NOMO-1 (cell line): ENCODE results near the gene TRPM6.

ENCODE experiments used
- DNase-seq, 2 experiments: peaks; one replicate each; lab custom pipeline; 2025; ENCODE audit not compliant: unreplicated experiment in 2 of 2; lab: John Stamatoyannopoulos, UW

Gene TRPM6

DNA sequence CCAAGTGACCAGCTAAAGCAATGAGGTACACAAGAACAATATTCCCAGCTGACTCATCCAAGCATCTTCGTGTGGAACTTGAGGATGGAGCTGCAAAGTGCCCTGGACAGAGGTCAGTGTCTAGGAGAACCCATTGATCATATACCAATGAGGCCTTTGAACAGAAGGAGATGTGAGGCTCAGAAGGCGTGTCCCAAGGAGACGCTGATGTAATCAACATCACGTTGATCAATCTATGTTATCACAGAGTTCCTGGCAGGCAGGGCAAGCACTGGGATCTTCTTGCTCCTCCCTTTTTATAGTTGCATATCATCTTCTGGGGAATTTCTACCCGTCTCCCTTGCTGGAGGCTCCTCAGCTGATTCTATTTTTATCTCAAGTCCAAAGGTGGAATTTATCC lies 163.4 kb downstream of the TRPM6 start:
- DNase-seq = no peak

DNA sequence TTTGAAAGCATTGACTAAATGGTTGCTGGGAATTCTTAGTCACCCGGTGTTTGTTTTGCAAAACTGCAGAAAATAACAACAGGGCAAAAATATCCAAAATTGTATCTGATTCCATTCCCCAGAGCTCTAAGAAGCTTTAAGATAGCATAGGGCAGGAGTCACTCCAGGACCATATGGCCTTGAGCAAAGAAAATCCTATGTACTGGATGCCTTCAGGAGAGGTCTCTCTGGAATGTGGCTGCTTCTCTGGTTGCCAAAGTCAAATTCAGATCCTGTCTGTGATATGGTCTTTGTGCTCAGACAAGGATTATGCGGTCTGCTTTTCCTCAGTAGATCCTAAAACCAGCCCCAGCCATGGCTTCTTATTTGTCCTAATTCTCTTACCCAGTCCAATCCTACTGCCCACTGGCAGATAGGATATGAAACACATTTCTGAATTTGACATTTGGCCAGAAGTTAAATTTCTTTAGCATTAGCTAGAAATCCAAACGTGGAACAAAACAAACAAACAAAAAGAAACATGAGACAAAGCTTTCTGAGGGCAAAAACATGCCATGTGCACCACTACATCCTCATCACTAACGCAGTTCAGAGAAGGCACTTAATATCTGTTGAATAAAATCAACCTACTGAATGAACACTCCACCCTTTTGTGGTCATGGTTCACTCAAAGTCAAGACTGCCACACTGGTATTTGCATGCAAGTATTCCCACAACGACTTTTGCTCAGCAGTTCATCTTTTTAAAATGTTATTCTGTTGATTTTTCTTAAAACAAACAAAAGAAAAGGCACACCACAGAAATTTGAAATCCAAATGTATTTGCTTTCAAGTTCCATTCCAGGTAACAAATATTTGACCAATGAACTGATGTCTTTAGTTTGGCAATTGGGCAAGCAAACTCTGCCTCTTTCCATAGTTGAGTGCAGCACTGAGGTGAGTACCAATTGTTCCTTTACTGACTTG lies 165.7 kb downstream of the TRPM6 start:
- DNase-seq = no peak

DNA sequence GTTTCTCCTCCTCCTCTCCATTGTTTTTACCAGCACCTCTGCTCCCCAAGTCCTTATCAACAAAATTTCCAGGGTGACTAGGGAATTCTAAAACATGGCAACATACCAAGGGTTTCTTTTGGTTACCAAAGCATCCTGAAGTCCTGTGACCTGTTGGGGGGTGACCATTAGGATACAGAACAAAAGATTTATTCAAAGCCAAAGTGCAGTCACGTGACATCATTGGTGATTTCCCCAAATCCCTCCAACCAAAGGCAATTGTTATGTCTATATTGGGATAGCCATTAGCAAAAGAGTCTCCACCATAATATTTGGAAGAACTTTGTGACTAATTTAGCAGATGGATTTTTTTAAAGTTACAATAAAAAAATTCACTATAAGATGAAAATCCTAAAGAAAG lies 168.4 kb downstream of the TRPM6 start:
- DNase-seq = no peak

DNA sequence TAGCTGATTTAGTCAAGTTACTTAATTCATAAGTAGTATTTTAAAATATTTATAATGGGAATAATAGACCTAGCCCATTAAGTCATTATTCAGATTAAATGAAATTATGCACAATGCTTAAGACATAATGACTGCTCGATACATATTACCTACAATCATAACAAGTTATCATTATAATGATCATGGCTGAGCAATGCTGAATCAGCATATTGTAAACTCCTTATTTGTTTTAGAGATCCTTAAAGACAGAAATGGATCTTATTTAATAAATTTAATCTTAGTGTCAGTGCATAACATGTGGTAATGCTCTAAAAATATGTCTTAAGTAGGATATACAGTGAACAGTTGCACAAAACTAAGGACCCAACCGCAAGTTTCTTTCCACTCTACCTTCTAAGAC lies 169.0 kb downstream of the TRPM6 start:
- DNase-seq = no peak

DNA sequence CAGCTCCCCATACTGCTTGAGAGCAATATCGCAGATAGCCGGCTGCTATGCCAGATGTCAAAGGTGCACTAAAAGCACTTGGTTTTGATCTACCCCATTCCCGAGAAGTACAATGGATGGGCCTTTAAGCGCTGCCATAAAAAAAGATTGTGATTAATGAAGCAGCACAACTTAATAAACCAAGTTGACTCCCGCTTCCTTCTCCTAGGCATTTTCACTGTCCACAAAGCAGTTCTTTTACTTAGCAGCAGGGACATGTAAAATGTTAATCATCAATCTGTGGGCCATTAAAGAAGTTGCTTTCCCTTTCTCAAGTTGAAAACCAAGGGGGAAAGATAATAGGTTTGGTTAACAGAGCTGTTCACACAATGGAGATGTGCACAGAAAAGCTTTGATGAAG lies 176.4 kb downstream of the TRPM6 start:
- no peak for DNase-seq

DNA sequence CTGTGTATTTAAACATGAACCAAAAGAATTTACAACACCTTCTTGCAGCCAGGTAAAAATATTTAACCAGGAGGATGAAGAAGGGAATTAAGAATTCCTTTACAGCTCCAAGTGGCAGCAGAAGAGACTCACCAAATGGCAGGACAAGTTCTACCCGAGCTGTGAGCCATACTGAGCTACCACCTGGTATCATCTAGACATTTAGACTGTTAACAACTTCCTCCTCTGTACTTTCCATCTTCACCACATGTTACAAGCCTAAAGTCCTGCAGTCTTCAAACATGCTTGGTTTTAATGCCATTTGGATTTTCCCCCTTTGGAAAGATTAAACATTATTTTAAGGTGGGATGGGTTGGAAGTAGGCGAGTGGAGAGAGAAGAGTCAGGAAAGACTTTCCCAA lies 190.2 kb downstream of the TRPM6 start:
- DNase-seq = no peak

DNA sequence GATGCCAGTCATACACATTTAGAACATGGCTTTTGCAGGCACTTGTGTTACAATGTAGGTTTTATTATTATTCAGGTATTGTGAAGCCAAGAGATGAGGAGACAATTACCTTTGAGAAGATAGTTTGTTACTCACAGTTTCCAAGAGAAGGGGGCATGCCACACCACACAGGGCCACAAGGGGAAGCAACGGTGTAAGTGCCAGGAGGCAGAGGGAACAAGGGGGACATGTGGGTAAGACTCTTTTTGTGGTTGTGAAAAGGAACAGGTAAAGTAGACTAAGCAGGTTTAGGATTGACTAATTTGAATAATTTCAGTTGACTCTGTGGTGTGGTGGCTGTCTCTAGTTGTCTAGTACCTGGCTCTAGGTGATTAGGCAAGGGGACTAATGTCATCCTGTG lies 191.2 kb downstream of the TRPM6 start:
- DNase-seq = no peak

DNA sequence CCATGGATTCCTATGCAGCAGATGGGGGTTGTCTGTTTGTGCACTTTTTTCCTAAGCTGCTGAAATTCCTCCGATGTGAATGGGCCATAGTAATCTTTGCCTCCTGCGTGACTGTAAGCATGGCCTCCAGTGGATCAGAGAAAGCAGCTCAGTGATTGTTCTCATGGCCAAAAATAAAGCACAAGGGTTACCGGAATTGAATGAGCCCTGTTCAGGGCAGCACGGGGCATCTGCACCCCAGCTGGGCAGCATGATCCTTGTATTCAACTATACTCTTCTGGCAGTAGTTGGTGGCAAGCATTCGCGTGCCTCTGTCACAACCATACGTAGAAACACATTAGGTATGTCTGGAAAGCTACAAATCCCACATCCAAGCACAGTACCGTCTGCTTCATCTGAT lies 196.7 kb downstream of the TRPM6 start:
- no peak for DNase-seq

DNA sequence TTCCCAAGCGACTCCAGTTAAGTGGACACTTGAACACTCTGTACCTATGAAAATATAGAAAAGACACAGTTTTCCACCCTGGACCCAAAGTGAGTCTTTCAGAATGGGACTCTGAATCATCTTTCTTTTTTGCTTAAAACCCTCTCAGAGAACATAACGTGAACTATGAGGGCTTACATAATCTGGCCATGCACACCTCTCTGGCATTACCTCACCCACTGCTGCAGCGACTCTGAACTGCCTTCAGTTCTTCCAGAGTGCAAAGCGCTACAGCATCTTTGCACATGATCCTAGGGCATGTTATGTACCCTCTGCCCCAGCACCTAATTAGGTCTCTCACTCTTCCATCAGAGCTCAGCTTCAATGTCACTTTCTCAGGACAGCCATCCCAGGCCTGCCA lies 204.4 kb downstream of the TRPM6 start:
- DNase-seq = no peak

DNA sequence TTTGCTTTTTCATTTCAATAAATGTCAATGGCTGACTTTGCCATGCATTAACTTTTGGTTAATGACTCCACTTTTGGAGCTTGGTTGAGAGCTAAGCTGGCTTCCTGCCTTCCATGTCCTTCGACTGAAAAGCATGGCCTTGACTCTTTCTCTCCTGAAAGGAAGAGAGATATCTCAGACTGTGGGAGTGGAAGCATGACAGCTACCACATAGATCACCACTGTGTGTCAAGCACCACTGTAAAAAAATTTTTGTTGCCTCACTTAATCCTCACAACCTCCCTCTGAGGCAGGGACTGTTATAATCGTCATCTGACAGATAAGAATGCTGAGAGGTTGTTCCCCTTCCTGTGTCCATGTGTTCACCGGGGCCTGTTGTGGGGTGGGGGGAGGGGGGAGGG lies 205.8 kb downstream of the TRPM6 start:
- DNase-seq = no peak

DNA sequence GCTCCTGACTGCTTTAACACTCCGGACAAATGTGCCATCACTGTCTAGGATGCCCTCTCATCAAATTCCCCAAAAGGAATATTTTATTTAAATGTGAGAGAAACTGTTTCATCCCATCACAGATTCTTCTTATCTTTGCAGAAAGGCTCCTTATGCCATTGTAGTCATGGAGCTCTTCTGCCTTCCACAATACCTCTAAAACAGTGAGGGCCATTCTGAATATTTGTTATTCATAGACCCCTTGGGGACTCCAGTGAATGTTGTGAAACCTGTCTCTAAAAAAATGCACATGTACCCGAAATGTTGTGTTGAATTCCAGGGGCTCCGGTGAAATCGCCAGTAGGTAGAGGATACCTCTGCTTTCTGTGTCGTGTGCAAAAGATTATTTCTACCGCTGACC lies 213.6 kb downstream of the TRPM6 start:
- DNase-seq = no peak
